Activated T-cell treated with anti-CD3 and anti-CD28 coated beads, Interleukin-2, amount 50 U/mL, for 72 hours (primary cell): ENCODE measurements around the gene TMEM123. TPM values are rescaled to one million over a fixed set of nuclear protein-coding genes. Genes with fewer than 3 reads are reported as not detected.
A peak's percentile ranks its signal among the peaks of the same experiment; 100 is the strongest.

ENCODE experiments used
- ATAC-seq, 2 donors: fragments of 150-1000 bp; cut with Tn5 transposase; replicated peaks in 1 of 2; 2 replicates each; pipeline ENCODE4 v1.10.0; 2021; ENCODE audit warnings: moderate library complexity in 2 of 2, mild to moderate bottlenecking in 1 of 2
- DNase-seq, 2 donors: peaks; one replicate each; pipeline ENCODE4 v3.0.0; 2021 to 2022; ENCODE audit warnings: mixed read lengths in 1 of 2
- H3K27ac Mint-ChIP-seq: one replicate; pipeline ENCODE4 v1.8.0; 2022; ENCODE audit warnings: mild to moderate bottlenecking, moderate library complexity, mixed read lengths
- H3K27me3 Mint-ChIP-seq: one replicate; pipeline ENCODE4 v1.8.0; 2022; ENCODE audit warnings: low read depth, mixed read lengths
- H3K36me3 Mint-ChIP-seq, 2 donors: one replicate each; pipeline ENCODE4 v1.8.0; 2022; ENCODE audit warnings: mixed read lengths in 2 of 2, mild to moderate bottlenecking in 1 of 2; ENCODE audit not compliant: insufficient read depth in 2 of 2
- H3K4me1 Mint-ChIP-seq: one replicate; pipeline ENCODE4 v1.8.0; 2022; ENCODE audit warnings: low read depth, mixed read lengths
- H3K4me3 Mint-ChIP-seq, 2 donors: one replicate each; pipeline ENCODE4 v1.8.0; 2022; ENCODE audit warnings: mild to moderate bottlenecking in 2 of 2, mixed read lengths in 2 of 2, moderate library complexity in 2 of 2
- H3K9me3 Mint-ChIP-seq, 2 donors: one replicate each; pipeline ENCODE4 v1.8.0; 2022; ENCODE audit warnings: mixed read lengths in 2 of 2
- total RNA-seq, 2 donors: library from RNA; stranded (reverse); gene quantifications; one replicate each; pipeline ENCODE4 v1.2.3, GENCODE V29; 2022

The TMEM123 gene
- total RNA-seq, 2 donors from 2014 or later = 279 to 347 TPM

- H3K4me1 Mint-ChIP-seq = peaks cover 78% of the 10 kb centered on the region
These were observed 44.7 kb downstream of the TMEM123 start for GRCh38 chr11:102407901-102408300.

GRCh38 chr11:102406099-102406498 is 46.5 kb downstream of the TMEM123 start:
- Mint-ChIP-seq H3K4me1 (peaks cover 80% of the 10 kb centered on the region), H3K4me3 (no peak overlapping the region), H3K27ac (peak overlapping the region; percentile 70), H3K27me3 (no peaks in the 10 kb centered on the region), H3K9me3 (no peaks in the 10 kb centered on the region), H3K36me3 (peaks cover 7 to 31% of the 10 kb centered on the region in 2 donors)
- no peak for DNase-seq
- ATAC-seq = no peak

More at GRCh38 chr11:102407901-102408300, 44.7 kb downstream of the TMEM123 start:
- Mint-ChIP-seq H3K9me3 (no peaks in the 10 kb centered on the region), H3K27ac (peak overlapping the region; percentile 68), H3K4me3 (no peak overlapping the region), H3K36me3 (peaks cover 5 to 21% of the 10 kb centered on the region in 2 donors), H3K27me3 (no peaks in the 10 kb centered on the region)
- DNase-seq = no peak
- ATAC-seq = no peak

GRCh38 chr11:102405501-102405900 is 47.1 kb downstream of the TMEM123 start:
- Mint-ChIP-seq H3K36me3 (peaks cover 9 to 34% of the 10 kb centered on the region in 2 donors), H3K4me3 (no peak overlapping the region), H3K27ac (no peak overlapping the region), H3K27me3 (no peaks in the 10 kb centered on the region), H3K4me1 (peaks cover 77% of the 10 kb centered on the region), H3K9me3 (no peaks in the 10 kb centered on the region)
- ATAC-seq (no peak), DNase-seq (no peak)

GRCh38 chr11:102402548-102402947 is 50.0 kb downstream of the TMEM123 start:
- no peaks in the 10 kb centered on the region for H3K9me3 Mint-ChIP-seq
- ATAC-seq (no peak), DNase-seq (no peak)
- peak overlapping the region; percentile 73 for H3K27ac Mint-ChIP-seq
- H3K36me3 Mint-ChIP-seq = peaks cover 10 to 36% of the 10 kb centered on the region in 2 donors
- peaks cover 71% of the 10 kb centered on the region for H3K4me1 Mint-ChIP-seq
- no peaks in the 10 kb centered on the region for H3K27me3 Mint-ChIP-seq
- no peak overlapping the region for H3K4me3 Mint-ChIP-seq

GRCh38 chr11:102401905-102402304 is 50.7 kb downstream of the TMEM123 start:
- Mint-ChIP-seq H3K27me3 (no peaks in the 10 kb centered on the region), H3K4me1 (peaks cover 71% of the 10 kb centered on the region), H3K36me3 (peaks cover 10 to 35% of the 10 kb centered on the region in 2 donors), H3K9me3 (no peaks in the 10 kb centered on the region), H3K27ac (peak overlapping the region; percentile 66), H3K4me3 (no peak overlapping the region)
- ATAC-seq = no peak
- no peak for DNase-seq

GRCh38 chr11:102400603-102401002 is 52.0 kb downstream of the TMEM123 start:
- no peak for DNase-seq
- Mint-ChIP-seq H3K27me3 (no peaks in the 10 kb centered on the region), H3K4me1 (peaks cover 72% of the 10 kb centered on the region), H3K4me3 (no peak overlapping the region), H3K36me3 (peaks cover 10 to 37% of the 10 kb centered on the region in 2 donors), H3K27ac (peak overlapping the region; percentile 59), H3K9me3 (no peaks in the 10 kb centered on the region)
- no peak for ATAC-seq

- H3K4me1 Mint-ChIP-seq = peaks cover 61% of the 10 kb centered on the region
- H3K9me3 Mint-ChIP-seq = no peaks in the 10 kb centered on the region
- ATAC-seq (no peak), DNase-seq (no peak)
- no peaks in the 10 kb centered on the region for H3K27me3 Mint-ChIP-seq
- peaks cover 10 to 36% of the 10 kb centered on the region in 2 donors for H3K36me3 Mint-ChIP-seq
- H3K4me3 Mint-ChIP-seq = no peak overlapping the region
- H3K27ac Mint-ChIP-seq = no peak overlapping the region
These were observed 53.4 kb downstream of the TMEM123 start for GRCh38 chr11:102399189-102399588.

GRCh38 chr11:102398297-102398696 is 54.3 kb downstream of the TMEM123 start:
- DNase-seq (no peak), ATAC-seq (no peak)
- H3K4me1 Mint-ChIP-seq = peaks cover 55% of the 10 kb centered on the region
- no peak overlapping the region for H3K4me3 Mint-ChIP-seq
- no peak overlapping the region for H3K27ac Mint-ChIP-seq
- H3K36me3 Mint-ChIP-seq = peaks cover 10 to 36% of the 10 kb centered on the region in 2 donors
- H3K27me3 Mint-ChIP-seq = no peaks in the 10 kb centered on the region
- no peaks in the 10 kb centered on the region for H3K9me3 Mint-ChIP-seq

GRCh38 chr11:102396708-102397563 is 55.6 kb downstream of the TMEM123 start:
- ATAC-seq (peak; percentile 83 to 84), DNase-seq (no peak)
- no peaks in the 10 kb centered on the region for H3K27me3 Mint-ChIP-seq
- peaks cover 10 to 36% of the 10 kb centered on the region in 2 donors for H3K36me3 Mint-ChIP-seq
- H3K4me3 Mint-ChIP-seq = peak overlapping the region; percentile 36 to 74
- no peaks in the 10 kb centered on the region for H3K9me3 Mint-ChIP-seq
- H3K27ac Mint-ChIP-seq = peak overlapping the region; percentile 92
- H3K4me1 Mint-ChIP-seq = peaks cover 52% of the 10 kb centered on the region

GRCh38 chr11:102395720-102396393 is 56.7 kb downstream of the TMEM123 start:
- no peaks in the 10 kb centered on the region for H3K9me3 Mint-ChIP-seq
- peaks cover 8 to 28% of the 10 kb centered on the region in 2 donors for H3K36me3 Mint-ChIP-seq
- no peak overlapping the region for H3K27ac Mint-ChIP-seq
- ATAC-seq = no peak
- H3K4me1 Mint-ChIP-seq = peaks cover 48% of the 10 kb centered on the region
- no peak for DNase-seq
- H3K27me3 Mint-ChIP-seq = no peaks in the 10 kb centered on the region
- H3K4me3 Mint-ChIP-seq = peak overlapping the region in 1 of 2 donors; percentile 22

GRCh38 chr11:102393272-102393730 is 59.3 kb downstream of the TMEM123 start:
- H3K4me1 Mint-ChIP-seq = peaks cover 53% of the 10 kb centered on the region
- H3K36me3 Mint-ChIP-seq = peaks cover 8 to 31% of the 10 kb centered on the region in 2 donors
- ATAC-seq = no peak
- no peak for DNase-seq
- peaks cover 0 to 1% of the 10 kb centered on the region in 2 donors for H3K9me3 Mint-ChIP-seq
- no peak overlapping the region for H3K4me3 Mint-ChIP-seq
- H3K27ac Mint-ChIP-seq = peak overlapping the region; percentile 26
- H3K27me3 Mint-ChIP-seq = no peaks in the 10 kb centered on the region

- ATAC-seq = peak in 1 of 2 donors; percentile 7
- H3K27ac Mint-ChIP-seq = no peak overlapping the region
- no peak for DNase-seq
These were observed 60.9 kb downstream of the TMEM123 start for GRCh38 chr11:102391549-102392237.

More at GRCh38 chr11:102391549-102392237, 60.9 kb downstream of the TMEM123 start:
- peaks cover 41% of the 10 kb centered on the region for H3K4me1 Mint-ChIP-seq
- H3K9me3 Mint-ChIP-seq = peaks cover 0 to 2% of the 10 kb centered on the region in 2 donors
- no peak overlapping the region for H3K4me3 Mint-ChIP-seq
- peaks cover 8 to 36% of the 10 kb centered on the region in 2 donors for H3K36me3 Mint-ChIP-seq
- H3K27me3 Mint-ChIP-seq = no peaks in the 10 kb centered on the region
